ENCODE data around the gene TCFL5. TPM values are rescaled to one million over a fixed set of nuclear protein-coding genes. Genes with fewer than 3 reads are reported as not detected.

The TCFL5 gene
- total RNA-seq, 1 experiment from 2014 or later, result 23.8 TPM

DNA sequence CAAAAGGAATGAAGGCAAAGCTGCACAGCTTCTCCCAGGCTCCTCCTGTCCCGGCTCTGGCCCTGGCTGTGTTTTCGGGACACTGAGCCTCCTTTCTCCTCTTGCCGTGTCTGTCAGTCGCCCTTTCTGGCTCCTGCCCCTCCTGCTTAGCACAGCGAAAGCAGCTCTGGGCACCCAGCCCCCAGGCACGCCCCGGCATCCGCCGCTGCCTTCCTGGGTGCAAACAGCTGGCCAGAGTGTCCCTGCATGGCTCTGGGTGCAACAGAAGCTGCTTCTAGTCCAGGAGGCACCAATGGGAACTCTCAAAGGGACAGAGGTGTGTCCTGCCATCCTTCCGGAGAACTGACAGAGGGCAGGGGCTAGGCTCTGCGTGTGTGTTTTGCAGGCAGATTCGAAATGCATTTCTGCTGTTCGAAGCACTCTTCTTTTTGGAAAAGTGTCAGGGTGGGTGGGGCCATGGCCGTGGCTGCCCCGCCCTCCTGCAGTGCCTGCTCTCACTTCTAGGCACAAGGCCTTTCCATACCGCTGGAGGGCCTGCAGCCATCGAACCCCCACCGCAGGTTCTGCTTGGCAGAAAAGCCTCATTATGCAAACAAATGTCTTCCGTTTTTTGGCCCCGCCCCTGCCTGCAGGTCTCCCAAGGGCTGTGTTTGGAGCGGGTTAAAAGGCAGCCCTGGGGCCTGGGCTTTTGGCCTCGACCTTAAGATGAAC, 29.3 kb downstream of the TCFL5 start:
- ATAC-seq, result no peak
- Histone ChIP-seq H3K4me3 (ENCODE audit: low read depth in 2 of 2, low read length in 2 of 2) (no peak overlapping the region), H3K27ac (ENCODE audit: low read length) (no peak overlapping the region), H3K36me3 (ENCODE audit: control insufficient read depth, insufficient read depth, low read length) (no peaks in the 10 kb centered on the region), H3K27me3 (ENCODE audit: control insufficient read depth, insufficient read depth, low read length) (no peaks in the 10 kb centered on the region), H3K4me1 (ENCODE audit: control insufficient read depth, insufficient read depth, low read length) (peaks cover 8% of the 10 kb centered on the region), H3K9me3 (ENCODE audit: control insufficient read depth, insufficient read depth, low read depth, low read length) (no peaks in the 10 kb centered on the region)
- no peak for TF ChIP-seq TCF7L2 (IDR thresholded peaks at IDR 0.05; ENCODE audit: low read depth, low read length)
- no peak for TF ChIP-seq SIN3A (IDR thresholded peaks at IDR 0.05; ENCODE audit: borderline replicate concordance, insufficient read depth, low read depth, low read length)
- TF ChIP-seq, protein P1, sequence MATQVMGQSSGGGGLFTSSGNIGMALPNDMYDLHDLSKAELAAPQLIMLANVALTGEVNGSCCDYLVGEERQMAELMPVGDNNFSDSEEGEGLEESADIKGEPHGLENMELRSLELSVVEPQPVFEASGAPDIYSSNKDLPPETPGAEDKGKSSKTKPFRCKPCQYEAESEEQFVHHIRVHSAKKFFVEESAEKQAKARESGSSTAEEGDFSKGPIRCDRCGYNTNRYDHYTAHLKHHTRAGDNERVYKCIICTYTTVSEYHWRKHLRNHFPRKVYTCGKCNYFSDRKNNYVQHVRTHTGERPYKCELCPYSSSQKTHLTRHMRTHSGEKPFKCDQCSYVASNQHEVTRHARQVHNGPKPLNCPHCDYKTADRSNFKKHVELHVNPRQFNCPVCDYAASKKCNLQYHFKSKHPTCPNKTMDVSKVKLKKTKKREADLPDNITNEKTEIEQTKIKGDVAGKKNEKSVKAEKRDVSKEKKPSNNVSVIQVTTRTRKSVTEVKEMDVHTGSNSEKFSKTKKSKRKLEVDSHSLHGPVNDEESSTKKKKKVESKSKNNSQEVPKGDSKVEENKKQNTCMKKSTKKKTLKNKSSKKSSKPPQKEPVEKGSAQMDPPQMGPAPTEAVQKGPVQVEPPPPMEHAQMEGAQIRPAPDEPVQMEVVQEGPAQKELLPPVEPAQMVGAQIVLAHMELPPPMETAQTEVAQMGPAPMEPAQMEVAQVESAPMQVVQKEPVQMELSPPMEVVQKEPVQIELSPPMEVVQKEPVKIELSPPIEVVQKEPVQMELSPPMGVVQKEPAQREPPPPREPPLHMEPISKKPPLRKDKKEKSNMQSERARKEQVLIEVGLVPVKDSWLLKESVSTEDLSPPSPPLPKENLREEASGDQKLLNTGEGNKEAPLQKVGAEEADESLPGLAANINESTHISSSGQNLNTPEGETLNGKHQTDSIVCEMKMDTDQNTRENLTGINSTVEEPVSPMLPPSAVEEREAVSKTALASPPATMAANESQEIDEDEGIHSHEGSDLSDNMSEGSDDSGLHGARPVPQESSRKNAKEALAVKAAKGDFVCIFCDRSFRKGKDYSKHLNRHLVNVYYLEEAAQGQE (IDR thresholded peaks at IDR 0.05; ENCODE audit: insufficient read depth in 1 of 2, low read depth in 2 of 2, low read length in 1 of 2), result no peak
- TF ChIP-seq CTCF (IDR thresholded peaks at IDR 0.05), result no peak
- no peak for TF ChIP-seq POLR2AphosphoS5 (IDR thresholded peaks at IDR 0.05; ENCODE audit: low read depth, low read length)
- no TSS peak for BruUV-seq (replicated peaks)
- DNase-seq (ENCODE audit: low read depth, low spot score), result no peak
- POLR2A ChIA-PET, result no interaction called here
- in situ Hi-C loops (cut with HindIII; ENCODE audit: low pct_unique_long_range_greater_than_20kb, low sequenced_read_pairs), result no loop called here
- CTCF ChIA-PET, result no interaction called here
- intact Hi-C loops (cut with micrococcal nuclease; ENCODE audit: unreplicated experiment), result no loop called here

- no peak overlapping the region for H3K27ac ChIP-seq (ENCODE audit: low read length)
- peaks cover 8% of the 10 kb centered on the region for H3K4me1 ChIP-seq (ENCODE audit: control insufficient read depth, insufficient read depth, low read length)
- intact Hi-C loops (cut with micrococcal nuclease; ENCODE audit: unreplicated experiment), result no loop called here
- TF ChIP-seq, protein P1 (IDR thresholded peaks at IDR 0.05; ENCODE audit: insufficient read depth in 1 of 2, low read depth in 2 of 2, low read length in 1 of 2), result no peak
- ATAC-seq, result peak; percentile 46
- DNase-seq (ENCODE audit: low read depth, low spot score), result no peak
- no TSS peak for BruUV-seq (replicated peaks)
- H3K9me3 ChIP-seq (ENCODE audit: control insufficient read depth, insufficient read depth, low read depth, low read length), result no peaks in the 10 kb centered on the region
- H3K4me3 ChIP-seq (ENCODE audit: low read depth in 2 of 2, low read length in 2 of 2), result no peak overlapping the region
- in situ Hi-C loops (cut with HindIII; ENCODE audit: low pct_unique_long_range_greater_than_20kb, low sequenced_read_pairs), result no loop called here
- H3K36me3 ChIP-seq (ENCODE audit: control insufficient read depth, insufficient read depth, low read length), result no peaks in the 10 kb centered on the region
- ChIA-PET CTCF (no interaction called here), POLR2A (no interaction called here)
- H3K27me3 ChIP-seq (ENCODE audit: control insufficient read depth, insufficient read depth, low read length), result no peaks in the 10 kb centered on the region
Observed at GRCh38 chr20:62831854-62832211, 29.8 kb downstream of the TCFL5 start.
